GM06990 (cell line): Measurements from ENCODE around the gene SCMH1.

Source experiments
- DNase-seq: peaks from one replicate; pipeline ENCODE4 v3.0.0-alpha.2; 2011; ENCODE audit not compliant: insufficient read length; ENCODE audit errors: extremely low read depth
- H3K27me3 ChIP-seq: replicated peaks from 2 replicates; pipeline ENCODE4 v1.6.0; 2011; ENCODE audit warnings: low read length; ENCODE audit not compliant: control insufficient read depth, insufficient read depth
- H3K36me3 ChIP-seq: 2 replicates; pipeline ENCODE4 v1.5.1; 2011; ENCODE audit warnings: low read length; ENCODE audit not compliant: control insufficient read depth, insufficient read depth
- H3K4me3 ChIP-seq: replicated peaks from 2 replicates; pipeline ENCODE4 v1.5.1; 2011; ENCODE audit warnings: low read depth, mild to moderate bottlenecking, control low read depth, low read length
- TF ChIP-seq, protein P1 (sequence below): IDR thresholded peaks from 2 replicates; pipeline ENCODE4 v1.5.1; 2011; ENCODE audit warnings: low read length, control low read depth, mild to moderate bottlenecking, inconsistent platforms; ENCODE audit not compliant: insufficient read depth, poor library complexity, severe bottlenecking

The SCMH1 gene

DNA sequence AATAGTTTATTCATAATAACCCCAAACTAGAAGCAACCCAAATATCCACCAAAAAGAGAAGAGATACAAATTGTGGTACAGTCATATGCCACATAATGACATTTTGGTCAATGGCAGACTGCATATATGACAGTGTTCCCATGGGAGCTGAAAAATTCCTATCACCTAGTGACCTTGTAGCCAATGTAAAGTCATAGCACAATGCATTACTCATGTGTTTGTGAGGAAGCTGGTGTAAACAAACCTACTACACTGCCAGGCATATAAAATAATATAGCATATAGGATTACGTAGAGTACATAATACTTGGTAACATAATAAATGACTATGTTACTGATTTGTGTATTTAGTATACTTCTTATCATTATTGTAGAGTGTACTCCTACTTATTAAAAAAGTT lies 191.1 kb downstream of the SCMH1 start:
- DNase-seq, result no peak
- TF ChIP-seq, protein P1, sequence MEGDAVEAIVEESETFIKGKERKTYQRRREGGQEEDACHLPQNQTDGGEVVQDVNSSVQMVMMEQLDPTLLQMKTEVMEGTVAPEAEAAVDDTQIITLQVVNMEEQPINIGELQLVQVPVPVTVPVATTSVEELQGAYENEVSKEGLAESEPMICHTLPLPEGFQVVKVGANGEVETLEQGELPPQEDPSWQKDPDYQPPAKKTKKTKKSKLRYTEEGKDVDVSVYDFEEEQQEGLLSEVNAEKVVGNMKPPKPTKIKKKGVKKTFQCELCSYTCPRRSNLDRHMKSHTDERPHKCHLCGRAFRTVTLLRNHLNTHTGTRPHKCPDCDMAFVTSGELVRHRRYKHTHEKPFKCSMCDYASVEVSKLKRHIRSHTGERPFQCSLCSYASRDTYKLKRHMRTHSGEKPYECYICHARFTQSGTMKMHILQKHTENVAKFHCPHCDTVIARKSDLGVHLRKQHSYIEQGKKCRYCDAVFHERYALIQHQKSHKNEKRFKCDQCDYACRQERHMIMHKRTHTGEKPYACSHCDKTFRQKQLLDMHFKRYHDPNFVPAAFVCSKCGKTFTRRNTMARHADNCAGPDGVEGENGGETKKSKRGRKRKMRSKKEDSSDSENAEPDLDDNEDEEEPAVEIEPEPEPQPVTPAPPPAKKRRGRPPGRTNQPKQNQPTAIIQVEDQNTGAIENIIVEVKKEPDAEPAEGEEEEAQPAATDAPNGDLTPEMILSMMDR, result no peak
- no peak overlapping the region for H3K4me3 ChIP-seq
- H3K27me3 ChIP-seq, result no peaks in the 10 kb centered on the region
- peaks cover 12% of the 10 kb centered on the region for H3K36me3 ChIP-seq

DNA sequence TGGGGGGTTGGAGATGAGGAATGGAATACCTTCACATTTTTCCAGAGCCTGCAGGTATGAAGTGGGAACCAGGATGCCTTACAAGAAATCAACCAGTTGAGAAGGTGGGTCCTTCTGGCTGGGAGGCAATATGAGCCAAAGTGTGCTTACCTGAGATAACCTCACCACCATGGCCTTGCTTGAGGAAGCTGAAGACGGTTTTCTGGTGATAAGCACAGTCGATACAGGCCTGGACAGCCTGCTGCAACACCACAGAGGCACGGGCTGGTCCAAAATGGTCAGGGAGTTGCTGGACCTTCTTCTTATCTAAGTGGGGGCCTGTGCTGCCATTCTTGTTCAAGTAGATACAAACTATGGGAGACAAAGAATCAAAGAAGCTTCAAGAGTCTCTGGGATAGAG lies 193.6 kb downstream of the SCMH1 start:
- peaks cover 17% of the 10 kb centered on the region for H3K36me3 ChIP-seq
- H3K27me3 ChIP-seq, result no peaks in the 10 kb centered on the region
- H3K4me3 ChIP-seq, result no peak overlapping the region
- TF ChIP-seq, protein P1, result no peak
- DNase-seq, result no peak

DNA sequence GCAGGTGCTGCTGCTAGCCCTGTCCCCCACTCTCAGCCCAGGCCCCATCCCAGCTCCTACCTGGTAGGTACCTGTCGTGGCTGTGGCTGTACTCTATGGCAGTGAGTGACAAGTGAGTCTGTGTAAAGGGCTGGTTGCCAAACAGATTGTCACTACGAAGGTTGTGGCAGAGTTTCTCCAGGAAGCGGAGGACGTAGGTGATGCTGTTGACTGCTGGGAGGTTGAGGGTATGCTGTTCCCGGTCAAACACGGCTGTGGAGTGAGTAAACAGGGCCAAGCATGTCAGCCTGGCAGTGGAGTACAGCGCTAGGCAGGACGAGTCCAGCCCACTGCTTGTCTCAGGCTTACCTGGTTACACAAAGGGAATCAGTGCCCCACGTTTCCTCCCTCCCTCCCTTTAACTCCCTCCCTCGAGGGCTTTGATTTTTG lies 195.7 kb downstream of the SCMH1 start:
- no peak overlapping the region for H3K4me3 ChIP-seq
- no peak for DNase-seq
- no peaks in the 10 kb centered on the region for H3K27me3 ChIP-seq
- peaks cover 17% of the 10 kb centered on the region for H3K36me3 ChIP-seq
- TF ChIP-seq, protein P1, result no peak

DNA sequence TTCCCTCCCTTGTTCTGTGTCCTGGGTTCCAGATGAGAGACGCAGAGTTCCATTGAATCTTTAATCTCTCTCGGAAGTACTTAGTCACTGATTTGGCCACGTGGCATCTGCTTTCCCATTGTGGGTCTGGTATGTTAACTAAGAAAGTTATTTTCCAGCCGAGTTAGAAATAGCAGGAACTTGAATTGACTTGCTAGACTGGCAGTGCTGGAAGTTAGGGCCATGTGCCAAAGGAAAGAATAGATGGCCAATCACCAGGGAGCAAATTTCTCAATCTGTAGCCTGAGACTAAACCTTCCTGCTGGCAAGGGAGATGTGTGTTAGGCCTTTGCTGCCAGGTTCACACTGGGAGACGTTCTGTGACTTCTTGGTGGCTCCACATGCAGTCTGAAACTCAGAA lies 196.4 kb downstream of the SCMH1 start:
- no peak for DNase-seq

DNA sequence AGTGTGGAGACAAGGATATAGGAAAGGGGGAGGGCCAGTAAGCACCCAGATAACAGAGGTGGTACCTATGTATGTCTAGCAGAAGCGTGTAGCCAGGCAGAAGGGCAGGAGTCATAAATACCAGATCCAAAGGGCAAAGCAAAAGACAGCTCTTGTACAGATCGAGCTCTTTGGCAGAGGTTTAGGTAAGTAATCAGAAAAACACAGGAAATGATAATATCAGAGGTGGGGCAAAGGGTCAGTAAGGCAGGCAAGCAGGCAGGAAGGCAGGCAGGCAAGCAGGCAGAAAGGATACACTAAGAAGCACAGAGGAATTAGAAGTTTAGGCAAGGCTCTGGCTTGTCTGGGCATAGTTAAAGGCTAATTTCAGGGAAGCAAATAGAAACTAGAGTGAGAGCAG lies 197.9 kb downstream of the SCMH1 start:
- Histone ChIP-seq H3K4me3 (no peak overlapping the region), H3K36me3 (peaks cover 14% of the 10 kb centered on the region), H3K27me3 (no peaks in the 10 kb centered on the region)
- TF ChIP-seq, protein P1, result no peak
- DNase-seq, result no peak

More for the DNA sequence above, 196.4 kb downstream of the SCMH1 start:
- TF ChIP-seq, protein P1, result no peak
- Histone ChIP-seq H3K4me3 (no peak overlapping the region), H3K36me3 (peaks cover 17% of the 10 kb centered on the region), H3K27me3 (no peaks in the 10 kb centered on the region)

DNA sequence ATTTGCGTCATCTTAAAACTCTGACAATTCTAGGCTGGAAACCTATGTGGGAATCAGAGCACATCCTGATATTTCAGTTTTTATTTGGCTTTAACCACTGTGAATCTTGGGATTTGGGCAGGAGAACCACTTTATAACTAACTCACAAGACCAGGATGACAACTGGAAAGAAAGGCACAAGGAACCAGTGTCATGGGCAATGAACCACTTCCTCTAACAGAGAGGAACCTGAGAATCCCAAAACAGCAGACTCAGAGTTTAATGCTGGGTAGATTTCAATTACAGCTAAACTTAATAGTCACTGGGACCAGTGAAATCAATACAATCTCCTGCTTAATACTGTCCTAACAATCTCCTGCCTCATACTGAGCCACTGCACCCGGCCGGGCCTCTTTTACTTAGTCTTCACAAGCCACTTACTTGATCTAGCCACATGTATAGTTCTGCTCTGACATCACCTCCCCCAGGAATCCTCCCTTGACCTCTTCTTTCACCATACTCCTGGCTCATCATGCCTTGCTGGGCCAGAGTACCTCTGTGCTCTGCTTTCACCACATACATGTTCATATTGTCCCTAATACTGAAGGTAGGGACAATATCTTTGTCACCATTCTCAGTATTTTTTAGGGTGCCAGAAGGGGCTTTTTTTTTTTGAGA lies 200.4 kb downstream of the SCMH1 start:
- Histone ChIP-seq H3K4me3 (no peak overlapping the region), H3K36me3 (peaks cover 16% of the 10 kb centered on the region), H3K27me3 (no peaks in the 10 kb centered on the region)
- DNase-seq, result no peak
- TF ChIP-seq, protein P1, result no peak
